Epidermal melanocyte (primary cell): ENCODE data around the gene ZNF784.

Experiments used
- DNase-seq: peaks from one replicate; pipeline ENCODE4 v3.0.0; 2011; ENCODE audit warnings: low spot score; ENCODE audit not compliant: insufficient read length

Gene ZNF784

GRCh38 chr19:55620410-55621204 is 3.8 kb downstream of the ZNF784 start:
- no peak for DNase-seq

GRCh38 chr19:55619286-55619685 is 5.1 kb downstream of the ZNF784 start:
- peak; percentile 33 for DNase-seq

DNA sequence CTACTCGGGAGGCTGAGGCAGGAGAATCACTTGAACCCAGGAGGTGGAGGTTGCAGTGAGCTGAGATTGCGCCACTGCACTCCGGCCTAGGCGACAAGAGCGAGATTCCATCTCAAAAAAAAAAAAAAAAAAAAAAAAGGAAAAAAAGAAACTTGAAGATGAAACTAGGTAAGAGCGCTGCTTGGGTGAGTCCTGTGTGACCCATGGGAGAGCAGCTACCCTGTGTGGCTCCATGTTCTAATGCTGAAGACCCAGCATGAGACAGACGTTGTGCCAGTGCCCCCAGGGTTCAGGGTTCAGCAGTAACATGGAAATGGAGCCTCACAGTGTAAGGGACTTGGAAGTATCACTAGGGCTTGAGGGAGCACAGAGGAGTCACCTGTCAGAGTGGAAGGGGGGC is 5.9 kb downstream of the ZNF784 start:
- DNase-seq: no peak

GRCh38 chr19:55617426-55617825 is 6.9 kb downstream of the ZNF784 start:
- DNase-seq: no peak

- no peak for DNase-seq
These were observed 7.9 kb downstream of the ZNF784 start for GRCh38 chr19:55616395-55616875.

DNA sequence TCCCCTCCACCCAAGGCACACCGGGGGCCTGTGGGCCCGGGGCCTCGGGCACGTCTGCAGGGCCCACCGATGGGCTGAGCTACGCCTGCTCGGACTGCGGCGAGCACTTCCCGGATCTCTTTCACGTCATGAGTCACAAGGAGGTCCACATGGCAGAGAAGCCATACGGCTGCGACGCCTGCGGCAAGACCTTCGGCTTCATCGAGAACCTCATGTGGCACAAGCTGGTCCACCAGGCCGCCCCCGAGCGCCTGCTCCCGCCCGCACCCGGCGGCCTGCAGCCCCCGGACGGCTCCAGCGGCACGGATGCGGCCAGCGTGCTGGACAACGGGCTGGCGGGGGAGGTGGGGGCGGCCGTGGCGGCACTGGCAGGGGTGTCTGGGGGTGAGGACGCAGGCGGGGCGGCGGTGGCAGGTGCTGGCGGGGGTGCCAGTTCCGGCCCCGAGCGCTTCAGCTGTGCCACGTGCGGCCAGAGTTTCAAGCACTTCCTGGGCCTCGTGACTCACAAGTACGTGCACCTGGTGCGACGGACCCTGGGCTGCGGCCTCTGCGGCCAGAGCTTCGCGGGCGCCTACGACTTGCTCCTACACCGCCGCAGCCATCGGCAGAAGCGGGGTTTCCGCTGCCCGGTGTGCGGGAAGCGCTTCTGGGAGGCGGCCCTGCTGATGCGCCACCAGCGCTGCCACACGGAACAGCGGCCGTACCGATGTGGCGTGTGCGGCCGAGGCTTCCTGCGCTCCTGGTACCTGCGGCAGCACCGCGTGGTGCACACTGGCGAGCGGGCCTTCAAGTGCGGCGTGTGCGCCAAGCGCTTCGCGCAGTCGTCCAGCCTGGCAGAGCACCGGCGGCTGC is 8.6 kb downstream of the ZNF784 start:
- DNase-seq: no peak

- DNase-seq: no peak
These were observed 9.4 kb downstream of the ZNF784 start for GRCh38 chr19:55614711-55615542.

DNA sequence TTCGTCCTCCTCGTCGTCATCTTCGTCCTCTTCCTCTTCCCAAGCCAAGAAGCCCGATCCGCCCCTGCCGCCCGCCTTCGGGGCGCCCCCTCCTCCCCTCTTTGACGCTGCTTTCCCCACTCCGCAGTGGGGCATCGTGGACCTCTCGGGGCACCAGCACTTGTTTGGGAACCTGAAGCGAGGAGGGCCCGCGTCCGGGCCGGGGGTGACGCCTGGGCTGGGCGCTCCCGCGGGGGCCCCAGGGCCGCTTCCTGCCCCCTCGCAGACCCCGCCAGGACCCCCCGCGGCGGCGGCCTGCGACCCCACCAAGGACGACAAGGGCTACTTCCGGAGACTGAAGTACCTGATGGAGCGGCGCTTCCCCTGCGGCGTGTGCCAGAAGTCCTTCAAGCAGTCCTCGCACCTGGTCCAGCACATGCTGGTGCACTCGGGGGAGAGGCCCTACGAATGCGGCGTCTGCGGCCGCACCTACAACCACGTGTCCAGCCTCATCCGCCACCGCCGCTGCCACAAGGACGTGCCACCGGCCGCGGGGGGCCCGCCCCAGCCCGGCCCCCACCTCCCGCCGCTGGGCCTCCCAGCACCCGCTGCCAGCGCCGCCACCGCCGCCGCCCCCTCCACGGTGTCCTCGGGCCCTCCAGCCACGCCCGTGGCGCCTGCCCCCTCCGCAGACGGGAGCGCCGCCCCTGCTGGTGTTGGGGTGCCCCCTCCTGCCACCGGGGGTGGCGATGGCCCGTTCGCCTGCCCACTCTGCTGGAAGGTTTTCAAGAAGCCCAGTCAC is 10.2 kb downstream of the ZNF784 start:
- DNase-seq: no peak

DNA sequence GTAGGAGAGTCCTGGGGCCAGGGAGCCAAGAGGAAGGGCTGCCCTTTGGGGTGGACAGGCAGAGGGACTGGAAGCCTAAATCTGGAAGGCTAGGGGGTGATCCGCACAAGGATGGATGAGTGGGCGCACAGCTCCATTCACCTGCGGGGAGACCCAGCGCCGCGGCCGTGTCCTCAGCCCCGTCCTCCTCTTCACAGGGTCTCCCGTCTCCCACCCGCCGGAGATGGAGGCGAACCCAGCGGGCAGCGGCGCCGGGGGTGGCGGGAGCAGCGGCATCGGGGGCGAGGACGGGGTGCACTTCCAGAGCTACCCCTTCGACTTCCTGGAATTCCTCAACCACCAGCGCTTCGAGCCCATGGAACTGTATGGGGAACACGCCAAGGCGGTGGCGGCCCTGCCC is 11.0 kb downstream of the ZNF784 start:
- no peak for DNase-seq

- no peak for DNase-seq
These were observed 12.3 kb downstream of the ZNF784 start for GRCh38 chr19:55611983-55612645.

DNA sequence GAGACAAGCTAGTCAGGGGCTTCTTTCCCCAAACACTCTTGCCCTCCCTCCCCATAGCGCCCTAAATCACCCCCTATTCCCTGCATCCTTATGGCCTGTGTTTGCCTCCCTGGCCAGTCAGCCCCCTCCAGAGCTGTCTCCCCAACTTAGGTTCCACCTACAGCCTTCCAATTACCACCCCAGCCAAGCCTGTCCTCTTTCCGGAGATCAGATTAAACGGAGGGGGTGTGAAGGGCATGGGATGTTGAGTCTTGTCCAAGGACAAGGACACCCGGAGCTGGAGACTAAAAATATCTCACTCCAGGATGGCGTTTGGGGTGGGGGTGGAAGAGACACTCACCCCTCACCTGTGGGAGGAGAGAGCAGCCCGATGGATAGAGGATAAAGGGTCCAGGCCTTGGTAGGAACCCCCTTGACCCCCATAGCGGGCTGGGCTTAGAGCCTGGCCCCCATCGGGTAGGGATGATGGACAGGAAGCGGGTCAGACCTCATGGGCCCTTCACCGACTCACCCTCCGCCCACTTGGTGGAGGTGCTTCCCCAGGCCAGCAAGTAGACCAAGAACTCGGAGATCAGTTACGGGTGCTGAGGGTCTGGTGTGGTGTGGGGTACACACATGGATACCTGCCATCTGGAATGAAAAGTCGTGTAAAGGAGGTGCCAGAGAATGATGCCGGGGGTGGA is 12.9 kb downstream of the ZNF784 start:
- DNase-seq: no peak

DNA sequence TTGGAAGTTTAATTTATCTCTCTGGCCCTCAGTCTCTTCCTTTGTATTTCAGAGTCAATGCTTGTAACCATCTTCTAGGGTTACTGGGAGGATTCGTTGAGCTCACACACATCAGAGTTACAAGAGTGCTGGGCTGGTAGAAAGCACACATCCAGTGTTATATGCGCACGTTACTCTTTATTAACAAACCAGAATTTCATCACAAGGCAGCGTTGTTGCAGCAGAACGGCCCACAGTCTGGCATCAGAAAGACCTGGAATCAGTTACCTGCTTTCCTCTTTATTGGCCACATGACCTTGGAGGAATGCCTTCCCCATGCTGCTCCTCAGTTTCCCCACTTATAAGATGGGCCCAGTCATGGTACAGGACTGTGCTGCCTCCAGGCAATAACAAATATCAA is 15.0 kb downstream of the ZNF784 start:
- no peak for DNase-seq

DNA sequence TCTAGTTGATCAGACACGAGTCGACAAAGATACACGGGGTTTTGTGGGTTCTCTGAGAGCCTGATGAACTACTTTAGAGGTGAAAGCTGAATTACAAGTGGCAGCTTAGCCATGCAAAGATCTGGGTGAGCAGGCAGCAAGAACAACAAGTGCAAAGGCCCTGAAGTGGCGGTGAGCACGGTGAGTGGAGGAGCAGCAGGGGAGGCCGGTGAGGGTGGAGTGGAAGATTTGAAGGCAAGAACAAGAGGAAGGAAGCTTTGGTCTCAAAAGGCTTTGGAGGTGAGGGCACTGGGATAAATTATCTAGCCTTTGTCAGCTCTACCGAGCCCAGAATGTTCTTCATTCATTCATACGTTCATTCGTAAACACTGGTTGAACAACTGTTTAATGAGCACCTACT is 17.5 kb downstream of the ZNF784 start:
- no peak for DNase-seq

DNA sequence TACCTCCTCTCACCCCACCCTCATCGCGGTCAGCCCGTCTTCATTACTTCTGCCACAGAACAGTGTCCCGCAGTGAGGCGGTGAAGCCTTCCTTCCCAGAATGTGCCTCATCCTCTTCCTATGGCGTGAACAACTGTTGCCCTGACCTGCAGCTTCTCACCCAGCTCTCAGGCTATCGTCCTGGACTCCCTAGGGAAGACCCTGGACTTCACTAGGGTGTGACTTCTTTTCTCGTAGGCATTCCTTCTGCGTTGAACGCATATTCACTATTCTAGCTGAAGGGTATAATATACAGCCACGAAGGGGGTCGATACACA is 17.9 kb downstream of the ZNF784 start:
- DNase-seq: no peak

GRCh38 chr19:55605637-55606470 is 18.5 kb downstream of the ZNF784 start, which contains the start of gene ZNF865:
Gene ZNF865, plus strand, starts transcription at chr19:55605647. Its CDS starts 7,972 bp downstream, at chr19:55613619.
- DNase-seq: peak; percentile 92

GRCh38 chr19:55605207-55605636 is 19.1 kb downstream of the ZNF784 start:
- DNase-seq: peak; percentile 96

DNA sequence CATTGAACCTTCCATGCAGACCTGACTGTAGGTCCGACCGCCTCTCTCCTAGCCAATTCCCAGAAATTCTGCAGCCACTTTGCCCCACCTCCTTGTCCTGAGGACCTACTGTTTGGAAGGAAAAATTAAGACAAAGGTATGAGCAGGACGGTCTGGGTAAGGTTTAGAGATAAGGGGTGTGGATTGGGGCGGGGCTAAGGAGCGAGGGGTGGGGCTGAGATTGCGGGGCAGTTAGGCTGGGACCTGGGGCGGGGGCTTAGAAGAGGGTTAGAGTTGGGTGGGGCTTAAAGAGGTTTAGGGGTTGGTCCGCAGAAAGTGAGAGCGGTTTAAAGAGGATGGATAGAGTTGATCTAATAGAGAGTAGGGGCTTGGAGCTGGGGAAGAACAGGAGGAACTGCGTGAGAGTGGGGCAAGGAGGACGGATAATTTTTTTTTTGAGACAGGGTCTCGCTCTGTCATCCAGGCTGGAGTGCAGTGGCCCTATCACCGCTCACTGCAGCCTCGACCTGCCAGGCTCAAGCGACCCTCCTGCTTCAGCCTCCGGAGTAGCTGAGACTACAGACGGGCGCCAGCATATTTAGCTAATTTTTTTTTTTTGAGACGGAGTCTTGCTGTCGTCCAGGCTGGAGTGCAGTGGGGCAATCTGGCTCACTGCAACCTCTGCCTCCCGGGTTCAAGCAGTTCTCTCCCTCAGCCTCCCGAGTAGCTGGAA is 20.6 kb downstream of the ZNF784 start:
- no peak for DNase-seq

- no peak for DNase-seq
These were observed 21.3 kb downstream of the ZNF784 start for GRCh38 chr19:55603115-55603514.
